Fibroblast of the aortic adventitia (primary cell): Measurements from ENCODE around the gene GOLGA6L7. TPM values are rescaled to one million over a fixed set of nuclear protein-coding genes. Genes with fewer than 3 reads are reported as not detected.
"Not testable (repeated sequence)": the region's sequence is repeated elsewhere in the genome, so short reads cannot be mapped to it uniquely, and the experiment has no call there.

ENCODE experiments used
- DNase-seq: peaks from one replicate; pipeline ENCODE4 v3.0.0-alpha.2; 2010; ENCODE audit warnings: low read depth
- H3K4me3 ChIP-seq: 2 replicates; pipeline ENCODE4 v1.5.1; 2011; ENCODE audit warnings: low read depth, mild to moderate bottlenecking, control low read depth, low read length, moderate library complexity
- total RNA-seq: library from RNA; depleted of rRNA; stranded (reverse); fragments of >200 nt; gene quantifications from 2 replicates; pipeline ENCODE4 v1.2.3, GENCODE V29; 2012; ENCODE audit warnings: low replicate concordance

The GOLGA6L7 gene
- total RNA-seq, 1 donor = not detected

DNA sequence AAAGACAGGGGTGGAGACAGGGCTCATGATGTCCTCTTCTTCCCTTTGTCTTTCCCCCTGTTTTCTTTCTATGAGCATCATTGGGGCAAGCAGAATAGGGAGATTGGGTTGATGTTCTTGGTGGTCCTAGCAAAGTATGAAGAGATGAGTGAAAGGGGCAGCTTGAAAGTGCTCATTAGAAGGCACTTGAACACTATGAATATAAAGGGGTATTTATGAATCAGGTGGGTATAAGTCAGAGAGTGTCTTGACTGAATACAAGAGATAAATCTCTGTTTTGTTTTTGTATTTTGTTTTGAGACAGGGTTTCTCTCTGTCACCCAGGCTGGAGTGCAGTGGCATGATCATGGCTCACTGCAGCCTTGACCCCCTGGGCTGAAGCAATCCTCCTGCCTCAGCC lies 34.4 kb downstream of the GOLGA6L7 start:
- not testable (repeated sequence) for H3K4me3 ChIP-seq, DNase-seq

DNA sequence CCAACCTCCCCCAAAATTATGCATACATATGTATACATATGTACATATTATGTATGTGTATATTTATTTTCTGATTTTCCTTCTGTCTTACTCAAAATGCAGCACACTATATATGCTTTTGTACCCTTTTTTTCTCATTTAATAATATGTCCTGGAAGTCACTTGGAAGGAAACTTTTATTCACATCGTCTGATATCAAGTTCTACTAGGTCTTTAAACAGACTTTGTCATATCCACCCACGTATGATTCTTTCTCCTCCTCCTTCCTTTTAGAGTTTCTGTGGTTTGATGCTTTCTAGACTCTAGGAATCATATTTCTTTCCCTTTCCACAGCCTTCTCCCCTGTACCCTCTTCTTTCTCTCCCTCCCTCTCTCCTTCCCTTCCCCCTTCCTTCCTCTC lies 35.1 kb downstream of the GOLGA6L7 start:
- not testable (repeated sequence) for H3K4me3 ChIP-seq, DNase-seq

DNA sequence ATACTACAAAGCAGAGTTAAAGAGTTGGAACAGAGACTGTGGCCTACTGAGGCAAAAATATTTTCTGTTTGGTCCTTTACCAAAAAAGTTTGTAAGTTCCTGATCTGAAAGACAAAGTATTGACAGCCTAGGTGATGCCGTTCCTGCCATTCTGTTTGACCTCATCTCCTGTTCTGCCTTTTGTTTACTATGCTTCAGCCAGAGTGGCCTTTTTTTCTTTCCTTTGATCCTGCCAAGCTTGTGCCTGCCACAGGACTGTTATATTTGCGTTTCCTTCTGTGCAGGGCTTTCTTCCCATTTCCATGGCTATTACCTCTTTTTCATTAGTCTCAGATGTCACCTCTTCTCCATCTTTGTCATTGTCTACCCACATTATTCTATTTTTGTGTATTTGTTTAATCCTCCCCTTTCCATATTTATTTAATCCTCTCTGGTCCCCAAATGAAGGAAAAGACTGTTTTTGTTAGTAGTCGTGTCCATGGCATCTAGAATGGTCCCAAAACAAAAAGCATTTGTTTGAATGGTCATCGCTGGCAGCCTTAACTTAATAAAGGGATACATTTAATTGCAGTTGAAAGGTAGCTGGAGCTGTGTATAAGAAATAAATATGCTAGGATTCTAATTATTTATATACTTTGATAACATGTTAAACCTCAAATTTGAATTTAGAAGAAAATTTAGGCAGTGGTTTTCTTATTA lies 36.4 kb downstream of the GOLGA6L7 start:
- not testable (repeated sequence) for DNase-seq, H3K4me3 ChIP-seq

DNA sequence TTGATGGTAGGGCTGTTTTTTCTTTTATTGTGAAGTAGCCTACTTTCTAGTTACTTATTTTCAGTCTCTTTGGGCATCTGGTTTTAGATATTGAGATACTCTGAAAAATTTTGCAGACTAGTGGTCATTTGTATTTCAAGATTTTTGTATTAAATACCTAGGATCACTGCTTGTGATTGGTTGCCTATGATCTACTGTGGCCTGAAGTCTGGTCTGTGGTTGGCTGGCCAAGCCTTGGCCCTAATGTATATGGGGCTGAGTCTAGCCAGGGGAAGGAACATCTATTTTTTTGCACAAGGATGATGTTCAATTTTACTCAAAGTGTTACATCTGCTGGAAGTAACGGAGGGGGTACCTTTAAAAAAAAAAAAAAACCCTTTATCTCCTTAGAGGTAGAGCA lies 38.0 kb downstream of the GOLGA6L7 start:
- not testable (repeated sequence) for DNase-seq, H3K4me3 ChIP-seq

DNA sequence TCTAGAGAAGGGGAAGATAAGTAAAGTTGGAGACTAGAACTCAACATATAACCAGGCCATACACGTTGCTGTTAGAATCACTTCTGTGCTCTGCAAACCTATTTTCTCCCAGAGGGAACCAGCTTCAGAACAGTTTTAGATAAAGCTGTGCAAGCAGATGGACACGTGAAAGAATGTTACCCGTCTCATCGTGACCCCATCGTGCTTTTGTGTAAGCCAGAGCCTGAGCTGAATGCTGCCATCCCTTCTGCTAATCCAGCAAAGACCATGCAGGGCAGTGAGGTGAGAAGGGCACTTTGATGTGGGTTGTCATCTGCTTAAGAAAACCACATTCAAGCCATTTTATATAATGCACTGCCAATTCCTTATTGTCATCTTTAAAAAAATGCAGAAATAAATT lies 40.3 kb downstream of the GOLGA6L7 start:
- not testable (repeated sequence) for DNase-seq, H3K4me3 ChIP-seq

- DNase-seq, H3K4me3 ChIP-seq: not testable (repeated sequence)
Observed at GRCh38 chr15:28800366-28800765, 48.1 kb downstream of the GOLGA6L7 start.

- not testable (repeated sequence) for DNase-seq, H3K4me3 ChIP-seq
Observed at GRCh38 chr15:28798234-28798633, 50.2 kb downstream of the GOLGA6L7 start.

- peak; percentile 13 for DNase-seq
- not testable (repeated sequence) for H3K4me3 ChIP-seq
Observed at GRCh38 chr15:28794231-28794630, 54.2 kb downstream of the GOLGA6L7 start.

Other genes starting within 250 kb of the GOLGA6L7 start
- gene GOLGA8M, start 136.2 kb downstream of the GOLGA6L7 start, total RNA-seq = 1.2 TPM in 1 of 2 replicates, not detected in the other
- 1.8 and 4.3 TPM in 2 replicates for gene APBA2, start 37.3 kb upstream of the GOLGA6L7 start, total RNA-seq